H9 (cell line): ENCODE measurements around the gene HHIPL2. TPM values are rescaled to one million over a fixed set of nuclear protein-coding genes. Genes with fewer than 3 reads are reported as not detected.

Experiments used
- DNase-seq: peaks from one replicate; pipeline ENCODE4 v3.0.0-alpha.2; 2017
- H2AFZ ChIP-seq: one replicate; pipeline ENCODE4 v1.6.1; 2013; ENCODE audit warnings: mild to moderate bottlenecking, low read length, control low read depth, moderate library complexity
- H2AK5ac ChIP-seq: 2 replicates; pipeline ENCODE4 v1.6.1; 2013; ENCODE audit warnings: low read length, control low read depth, mixed read lengths; ENCODE audit not compliant: insufficient read length
- H2BK120ac ChIP-seq: one replicate; pipeline ENCODE4 v1.6.1; 2013; ENCODE audit warnings: low read depth, mild to moderate bottlenecking, low read length, control low read depth, inconsistent platforms; ENCODE audit not compliant: poor library complexity, severe bottlenecking
- H2BK12ac ChIP-seq: 2 replicates; pipeline ENCODE4 v1.6.1; 2013; ENCODE audit warnings: low read length, control low read depth, mixed read lengths, low read depth; ENCODE audit not compliant: insufficient read length
- H2BK15ac ChIP-seq: 2 replicates; pipeline ENCODE4 v1.6.1; 2013; ENCODE audit warnings: low read depth, low read length, control low read depth
- H2BK20ac ChIP-seq: one replicate; pipeline ENCODE4 v1.6.1; 2013; ENCODE audit warnings: low read depth, mild to moderate bottlenecking, low read length, control low read depth, inconsistent platforms; ENCODE audit not compliant: poor library complexity, severe bottlenecking
- H2BK5ac ChIP-seq: 2 replicates; pipeline ENCODE4 v1.6.1; 2013; ENCODE audit warnings: low read length, control low read depth, mixed read lengths; ENCODE audit not compliant: insufficient read length
- H3K14ac ChIP-seq: 2 replicates; pipeline ENCODE4 v1.6.1; 2013; ENCODE audit warnings: low read length, control low read depth; ENCODE audit not compliant: insufficient read depth
- H3K18ac ChIP-seq: 2 replicates; pipeline ENCODE4 v1.6.1; 2013; ENCODE audit warnings: low read depth, mild to moderate bottlenecking, mixed read lengths, low read length, control low read depth; ENCODE audit not compliant: insufficient read length
- H3K23ac ChIP-seq: 2 replicates; pipeline ENCODE4 v1.6.1; 2013; ENCODE audit warnings: low read length, control low read depth, mixed read lengths, low read depth; ENCODE audit not compliant: insufficient read length
- H3K23me2 ChIP-seq: 2 replicates; pipeline ENCODE4 v1.6.1; 2013; ENCODE audit warnings: low read depth, mild to moderate bottlenecking, mixed read lengths, low read length, control low read depth; ENCODE audit not compliant: insufficient read length, poor library complexity, severe bottlenecking
- H3K27ac ChIP-seq: 2 replicates; pipeline ENCODE4 v1.5.1; 2013; ENCODE audit warnings: low read length, control low read depth, mixed read lengths, low read depth; ENCODE audit not compliant: insufficient read length
- H3K27me3 ChIP-seq: 2 replicates; pipeline ENCODE4 v1.6.1; 2013; ENCODE audit warnings: low read length, control low read depth, inconsistent platforms; ENCODE audit not compliant: insufficient read depth
- H3K4ac ChIP-seq: 2 replicates; pipeline ENCODE4 v1.6.1; 2013; ENCODE audit warnings: low read depth, mild to moderate bottlenecking, control low read depth, inconsistent platforms, low read length, moderate library complexity
- H3K4me1 ChIP-seq: 2 replicates; pipeline ENCODE4 v1.6.1; 2013; ENCODE audit warnings: low read length, control low read depth, inconsistent platforms; ENCODE audit not compliant: insufficient read depth
- H3K4me2 ChIP-seq: 2 replicates; pipeline ENCODE4 v1.6.1; 2013; ENCODE audit warnings: low read length, control low read depth, mixed read lengths; ENCODE audit not compliant: insufficient read length, insufficient read depth
- H3K56ac ChIP-seq: 2 replicates; pipeline ENCODE4 v1.6.1; 2013; ENCODE audit warnings: low read depth, mild to moderate bottlenecking, mixed read lengths, low read length, control low read depth; ENCODE audit not compliant: insufficient read length
- H3K79me1 ChIP-seq: 2 replicates; pipeline ENCODE4 v1.6.1; 2013; ENCODE audit warnings: low read depth, mild to moderate bottlenecking, moderate library complexity, low read length, control low read depth, inconsistent platforms; ENCODE audit not compliant: insufficient read depth, poor library complexity, severe bottlenecking
- H3K79me2 ChIP-seq: 2 replicates; pipeline ENCODE4 v1.6.1; 2013; ENCODE audit warnings: low read length, control low read depth, inconsistent platforms; ENCODE audit not compliant: insufficient read depth
- H3K9ac ChIP-seq: 2 replicates; pipeline ENCODE4 v1.6.1; 2013; ENCODE audit warnings: low read length, control low read depth, mixed read lengths; ENCODE audit not compliant: insufficient read length; ENCODE audit errors: extremely low read depth
- H3K9me3 ChIP-seq: one replicate; pipeline ENCODE4 v1.6.1; 2013; ENCODE audit warnings: low read depth, low read length, inconsistent platforms; ENCODE audit not compliant: control insufficient read depth
- H3T11ph ChIP-seq: one replicate; pipeline ENCODE4 v1.6.1; 2013; ENCODE audit warnings: mild to moderate bottlenecking, low read length, control low read depth, inconsistent platforms
- H4K20me1 ChIP-seq: one replicate; pipeline ENCODE4 v1.6.1; 2013; ENCODE audit not compliant: control insufficient read depth, insufficient read length, insufficient read depth
- H4K5ac ChIP-seq: 2 replicates; pipeline ENCODE4 v1.6.1; 2013; ENCODE audit warnings: low read depth, mild to moderate bottlenecking, mixed read lengths, low read length, control low read depth; ENCODE audit not compliant: insufficient read length
- H4K8ac ChIP-seq: replicated peaks from 2 replicates; pipeline ENCODE4 v1.6.1; 2013; ENCODE audit warnings: low read length, control low read depth, mixed read lengths, low read depth; ENCODE audit not compliant: insufficient read length
- H4K91ac ChIP-seq: 2 replicates; pipeline ENCODE4 v1.6.1; 2013; ENCODE audit warnings: low read depth, mild to moderate bottlenecking, moderate library complexity, mixed read lengths, low read length, control low read depth; ENCODE audit not compliant: insufficient read length
- H3K27ac Mint-ChIP-seq, 3 experiments: 2 replicates in 2 of 3; 3 replicates in 1 of 3; pipeline ENCODE4 v1.8.0; 2020 to 2021; ENCODE audit warnings: mixed read lengths in 3 of 3, mild to moderate bottlenecking in 1 of 3, moderate library complexity in 1 of 3
- H3K27me3 Mint-ChIP-seq: 2 replicates; pipeline ENCODE4 v1.8.0; 2021; ENCODE audit warnings: low read depth, mild to moderate bottlenecking, moderate library complexity, mixed read lengths
- H3K36me3 Mint-ChIP-seq, 3 experiments: 2 replicates in 2 of 3; 3 replicates in 1 of 3; pipeline ENCODE4 v1.8.0; 2020 to 2021; ENCODE audit warnings: low read depth in 3 of 3, mixed read lengths in 3 of 3; ENCODE audit not compliant: insufficient read depth in 1 of 3
- H3K4me1 Mint-ChIP-seq, 2 experiments: 2 replicates each; pipeline ENCODE4 v1.8.0; 2020; ENCODE audit warnings: mixed read lengths in 2 of 2
- H3K4me3 Mint-ChIP-seq, 2 experiments: 2 replicates in 1 of 2; 3 replicates in 1 of 2; pipeline ENCODE4 v1.8.0; 2020 to 2021; ENCODE audit warnings: mild to moderate bottlenecking in 2 of 2, mixed read lengths in 2 of 2, moderate library complexity in 1 of 2
- H3K9me3 Mint-ChIP-seq, 2 experiments: 2 replicates in 1 of 2; 3 replicates in 1 of 2; pipeline ENCODE4 v1.8.0; 2020; ENCODE audit warnings: mild to moderate bottlenecking in 2 of 2, mixed read lengths in 2 of 2, moderate library complexity in 1 of 2
- CTCF ChIP-seq: fragments of 200-600 bp; sonication (generic); conservative IDR thresholded peaks from 3 replicates; pipeline ENCODE4 v1.8.0; 2021; ENCODE audit warnings: antibody characterized with exemption, mild to moderate bottlenecking
- WGBS: extraction: QIAGEN DNeasy Blood & Tissue Kit; methylation state at CpG from one replicate; pipeline ENCODE4 v1.1.7; 2013; ENCODE audit warnings: missing lambda C conversion rate, low lambda C conversion rate, mixed read lengths; ENCODE audit not compliant: insufficient read length; ENCODE audit errors: extremely low coverage; 5-methylcytosine and 5-hydroxymethylcytosine counted together
- total RNA-seq: library from RNA; stranded (reverse); gene quantifications from 2 replicates; pipeline ENCODE4 v1.2.1, GENCODE V29; 2021

The HHIPL2 gene
- total RNA-seq, 1 experiment from 2014 or later = 0.39 TPM

GRCh38 chr1:222525951-222526350 lies 22.0 kb downstream of the HHIPL2 start:
- H3K4me1 Mint-ChIP-seq = no peaks in the 10 kb centered on the region
- no peak overlapping the region for H3K56ac ChIP-seq

More at GRCh38 chr1:222525951-222526350, 22.0 kb downstream of the HHIPL2 start:
- no peak overlapping the region for H3K27ac Mint-ChIP-seq
- Histone ChIP-seq H3K79me2 (no peaks in the 10 kb centered on the region), H2BK15ac (no peak overlapping the region), H4K8ac (no peak overlapping the region), H2BK12ac (no peak overlapping the region), H3K9ac (no peak overlapping the region), H3K4ac (no peak overlapping the region), H3K4me2 (no peak overlapping the region), H2BK20ac (no peak overlapping the region), H3K9me3 (no peaks in the 10 kb centered on the region), H3K23ac (no peak overlapping the region), H3K27me3 (no peaks in the 10 kb centered on the region), H2AFZ (no peak overlapping the region), H3K4me1 (no peaks in the 10 kb centered on the region), H3K23me2 (no peaks in the 10 kb centered on the region), H3K18ac (no peak overlapping the region), H4K20me1 (no peaks in the 10 kb centered on the region), H2BK120ac (no peak overlapping the region), H2AK5ac (no peak overlapping the region), H4K91ac (no peak overlapping the region), H4K5ac (no peak overlapping the region), H3K79me1 (no peaks in the 10 kb centered on the region), H2BK5ac (no peak overlapping the region), H3K14ac (no peak overlapping the region), H3T11ph (no peak overlapping the region), H3K27ac (no peak overlapping the region)
- DNase-seq = no peak
- TF ChIP-seq CTCF = no peak
- no peaks in the 10 kb centered on the region; a peak in 2 of 5 replicates for H3K9me3 Mint-ChIP-seq
- H3K36me3 Mint-ChIP-seq = no peaks in the 10 kb centered on the region; a peak in 1 of 7 replicates
- H3K27me3 Mint-ChIP-seq = no peaks in the 10 kb centered on the region; the same call in none of the 2 replicates
- no CpG with 5 or more reads among the region's 2 CpGs for WGBS
- no peak overlapping the region for H3K4me3 Mint-ChIP-seq
